GM23248 (cell line): Measurements from ENCODE around the gene SDC3. TPM values are rescaled to one million over a fixed set of nuclear protein-coding genes. Genes with fewer than 3 reads are reported as not detected.

ENCODE experiments used
- DNase-seq: peaks from one replicate; pipeline ENCODE4 v3.0.0-alpha.2; 2015
- H2AFZ ChIP-seq: fragments of 200-600 bp; sonication (generic); 2 replicates; pipeline ENCODE4 v1.6.1; 2016; ENCODE audit warnings: antibody characterized with exemption
- H3F3A ChIP-seq: fragments of 200-600 bp; sonication (generic); 2 replicates; pipeline ENCODE4 v1.6.1; 2016; ENCODE audit warnings: mild to moderate bottlenecking, antibody characterized with exemption, mixed run types; ENCODE audit not compliant: insufficient read depth
- H3K27ac ChIP-seq: fragments of 200-600 bp; sonication (generic); 2 replicates; pipeline ENCODE4 v1.5.1; 2016; ENCODE audit warnings: mild to moderate bottlenecking
- H3K27me3 ChIP-seq: fragments of 200-600 bp; sonication (generic); replicated peaks from 2 replicates; pipeline ENCODE4 v1.6.1; 2016; ENCODE audit warnings: mild to moderate bottlenecking; ENCODE audit not compliant: insufficient read depth
- H3K36me3 ChIP-seq: fragments of 200-600 bp; sonication (generic); 2 replicates; pipeline ENCODE4 v1.6.1; 2016; ENCODE audit warnings: low read depth, mild to moderate bottlenecking
- H3K4me1 ChIP-seq: fragments of 200-600 bp; sonication (generic); 2 replicates; pipeline ENCODE4 v1.6.1; 2016; ENCODE audit warnings: mild to moderate bottlenecking; ENCODE audit not compliant: insufficient read depth
- H3K4me2 ChIP-seq: fragments of 200-600 bp; sonication (generic); one replicate; pipeline ENCODE4 v1.6.1; 2016; ENCODE audit warnings: mild to moderate bottlenecking; ENCODE audit not compliant: unreplicated experiment
- H3K4me3 ChIP-seq: fragments of 200-600 bp; sonication (generic); 2 replicates; pipeline ENCODE4 v1.5.1; 2016; ENCODE audit warnings: mild to moderate bottlenecking
- H3K79me2 ChIP-seq: fragments of 200-600 bp; sonication (generic); 2 replicates; pipeline ENCODE4 v1.6.1; 2016; ENCODE audit warnings: mild to moderate bottlenecking; ENCODE audit not compliant: insufficient read depth
- H3K9ac ChIP-seq: fragments of 200-600 bp; sonication (generic); 2 replicates; pipeline ENCODE4 v1.6.1; 2016; ENCODE audit warnings: mild to moderate bottlenecking
- H3K9me2 ChIP-seq: fragments of 200-600 bp; sonication (generic); 2 replicates; pipeline ENCODE4 v1.6.1; 2016; ENCODE audit warnings: mixed run types, mild to moderate bottlenecking, moderate library complexity; ENCODE audit not compliant: insufficient read depth
- H3K9me3 ChIP-seq: fragments of 200-600 bp; sonication (generic); one replicate; pipeline ENCODE4 v1.6.1; 2017; ENCODE audit warnings: low read depth
- H4K20me1 ChIP-seq: fragments of 200-600 bp; sonication (generic); 2 replicates; pipeline ENCODE4 v1.6.0; 2016; ENCODE audit not compliant: insufficient read depth
- EZH2 ChIP-seq: fragments of 200-600 bp; sonication (generic); IDR thresholded peaks from 2 replicates; pipeline ENCODE4 v1.6.1; 2018; ENCODE audit warnings: antibody characterized with exemption, mild to moderate bottlenecking; ENCODE audit not compliant: insufficient read depth, poor library complexity, severe bottlenecking
- EZH2phosphoT487 ChIP-seq: fragments of 200-600 bp; sonication (generic); IDR thresholded peaks from 2 replicates; pipeline ENCODE4 v1.6.1; 2018; ENCODE audit warnings: antibody characterized with exemption, moderate library complexity, mild to moderate bottlenecking, low read depth; ENCODE audit not compliant: insufficient read depth
- WGBS, 2 experiments: methylation state at CpG; one replicate each; pipeline ENCODE4 v1.1.6; 2015 to 2017; ENCODE audit warnings: low lambda C conversion rate in 2 of 2, low coverage in 1 of 2; ENCODE audit errors: missing lambda C conversion rate in 2 of 2; 5-methylcytosine and 5-hydroxymethylcytosine counted together
- in situ Hi-C: fragments of 300-500 bp; cut with MboI; formaldehyde crosslinking; loops from 2 replicates; pipeline ENCODE4 v1.15.0; 2020
- polyA plus RNA-seq: library from polyadenylated mRNA; unstranded; fragments of >200 nt; fragmentation: Nextera tagmentation; extraction: Ambion mirVana; gene quantifications from 2 replicates; pipeline ENCODE4 v1.2.1, GENCODE V29; 2016
- total RNA-seq: library from RNA; depleted of rRNA; stranded (reverse); fragments of >200 nt; shearing (Covaris generic); gene quantifications from 2 replicates; pipeline ENCODE4 v1.2.3, GENCODE V29; 2014

The SDC3 gene
- total and polyA plus RNA-seq, 2 experiments from 2014 or later: 6.9 to 39.7 TPM

- no peak for DNase-seq
- Histone ChIP-seq H3K4me2 (no peak overlapping the region), H3K9ac (no peak overlapping the region), H3K27ac (no peak overlapping the region), H3F3A (peaks cover 32% of the 10 kb centered on the region), H2AFZ (no peak overlapping the region), H3K27me3 (no peaks in the 10 kb centered on the region), H3K4me1 (peaks cover 5% of the 10 kb centered on the region; the same call in 1 of the 2 replicates), H3K4me3 (no peak overlapping the region), H3K79me2 (peaks cover 6% of the 10 kb centered on the region; the same call in 1 of the 2 replicates), H3K36me3 (peaks cover 12% of the 10 kb centered on the region), H3K9me3 (no peaks in the 10 kb centered on the region), H4K20me1 (no peaks in the 10 kb centered on the region), H3K9me2 (no peaks in the 10 kb centered on the region)
- in situ Hi-C loops: no loop called here
- WGBS, 2 experiments: 95 to 96% methylated on average over 3 of the region's 3 CpGs
- no peak for TF ChIP-seq EZH2
- TF ChIP-seq EZH2phosphoT487: no peak
Measured at GRCh38 chr1:30927448-30927847, 18.9 kb upstream of the SDC3 start.

- Histone ChIP-seq H3K36me3 (no peaks in the 10 kb centered on the region), H3K27ac (no peak overlapping the region), H3K9me2 (no peaks in the 10 kb centered on the region), H3K4me1 (peaks cover 5% of the 10 kb centered on the region; the same call in 1 of the 2 replicates), H3K4me3 (no peak overlapping the region), H4K20me1 (no peaks in the 10 kb centered on the region), H2AFZ (no peak overlapping the region), H3K4me2 (no peak overlapping the region), H3K79me2 (no peaks in the 10 kb centered on the region), H3F3A (peaks cover 6% of the 10 kb centered on the region), H3K9me3 (no peaks in the 10 kb centered on the region), H3K9ac (no peak overlapping the region), H3K27me3 (no peaks in the 10 kb centered on the region)
- WGBS, 2 experiments: 93 to 94% methylated on average over 1 of the region's 1 CpG
- TF ChIP-seq EZH2phosphoT487: 0 out of 2 replicates have a peak, but pooled peaks have one; percentile 56
- no peak for TF ChIP-seq EZH2
- in situ Hi-C loops: no loop called here
- peak; percentile 27 for DNase-seq
Measured at GRCh38 chr1:30923597-30923996, 15.0 kb upstream of the SDC3 start.

- no peak overlapping the region for H3K9ac ChIP-seq
- H3F3A ChIP-seq: no peaks in the 10 kb centered on the region
- H3K9me3 ChIP-seq: no peaks in the 10 kb centered on the region
- H3K9me2 ChIP-seq: no peaks in the 10 kb centered on the region
- no peak overlapping the region for H3K27ac ChIP-seq
- H3K4me1 ChIP-seq: peaks cover 5% of the 10 kb centered on the region; the same call in 1 of the 2 replicates
- no peak overlapping the region for H3K4me3 ChIP-seq
- H4K20me1 ChIP-seq: no peaks in the 10 kb centered on the region
- H2AFZ ChIP-seq: no peak overlapping the region
- H3K4me2 ChIP-seq: no peak overlapping the region
- peak; percentile 63 for DNase-seq
- H3K27me3 ChIP-seq: no peaks in the 10 kb centered on the region
- H3K36me3 ChIP-seq: no peaks in the 10 kb centered on the region
- H3K79me2 ChIP-seq: no peaks in the 10 kb centered on the region
- in situ Hi-C loops: no loop called here
- 66 to 71% methylated on average over 7 of the region's 7 CpGs for WGBS, 2 experiments
- TF ChIP-seq EZH2 (no peak), EZH2phosphoT487 (no peak)
Measured at GRCh38 chr1:30920827-30921226, 12.3 kb upstream of the SDC3 start.

- no peak overlapping the region for H3K9ac ChIP-seq
- DNase-seq: peak; percentile 81
- TF ChIP-seq EZH2: no peak
- H3K4me2 ChIP-seq: no peak overlapping the region
- H3K9me2 ChIP-seq: no peaks in the 10 kb centered on the region
- in situ Hi-C loops: no loop called here
- no peaks in the 10 kb centered on the region for H3F3A ChIP-seq
- H3K4me1 ChIP-seq: peaks cover 5% of the 10 kb centered on the region; the same call in 1 of the 2 replicates
- H3K79me2 ChIP-seq: no peaks in the 10 kb centered on the region
- WGBS, 2 experiments: 77 to 78% methylated on average over 10 of the region's 10 CpGs
- no peaks in the 10 kb centered on the region for H3K36me3 ChIP-seq
- no peak overlapping the region for H3K4me3 ChIP-seq
- no peak overlapping the region for H3K27ac ChIP-seq
- no peaks in the 10 kb centered on the region for H3K27me3 ChIP-seq
- H2AFZ ChIP-seq: no peak overlapping the region
- H4K20me1 ChIP-seq: no peaks in the 10 kb centered on the region
- no peaks in the 10 kb centered on the region for H3K9me3 ChIP-seq
Measured at GRCh38 chr1:30919025-30919881, 10.7 kb upstream of the SDC3 start.
